Right lobe of liver (tissue), 4 donors: ENCODE measurements around the gene FNDC3A.

Source experiments
- POLR2A ChIP-seq: fragments of 450-650 bp; IDR thresholded peaks from one replicate; pipeline ENCODE4 v1.6.1; 2017; ENCODE audit warnings: antibody characterized with exemption, mild to moderate bottlenecking
- TF ChIP-seq, protein P1 (sequence below), 4 donors: fragments of 200-600 bp in 3 of 4; fragments of 450-650 bp in 1 of 4; IDR thresholded peaks; one replicate each; pipeline versions ENCODE4 v1.5.1 to v1.8.0; 2016 to 2022; ENCODE audit warnings: antibody characterized with exemption in 4 of 4, mild to moderate bottlenecking in 2 of 4
- donor health status: DM: no; HTN: no; CAD: no.
- donor health status: DM: no; HTN: no; CAD: no.
- donor health status: DM: no; HTN: yes; CAD: no.

DNA sequence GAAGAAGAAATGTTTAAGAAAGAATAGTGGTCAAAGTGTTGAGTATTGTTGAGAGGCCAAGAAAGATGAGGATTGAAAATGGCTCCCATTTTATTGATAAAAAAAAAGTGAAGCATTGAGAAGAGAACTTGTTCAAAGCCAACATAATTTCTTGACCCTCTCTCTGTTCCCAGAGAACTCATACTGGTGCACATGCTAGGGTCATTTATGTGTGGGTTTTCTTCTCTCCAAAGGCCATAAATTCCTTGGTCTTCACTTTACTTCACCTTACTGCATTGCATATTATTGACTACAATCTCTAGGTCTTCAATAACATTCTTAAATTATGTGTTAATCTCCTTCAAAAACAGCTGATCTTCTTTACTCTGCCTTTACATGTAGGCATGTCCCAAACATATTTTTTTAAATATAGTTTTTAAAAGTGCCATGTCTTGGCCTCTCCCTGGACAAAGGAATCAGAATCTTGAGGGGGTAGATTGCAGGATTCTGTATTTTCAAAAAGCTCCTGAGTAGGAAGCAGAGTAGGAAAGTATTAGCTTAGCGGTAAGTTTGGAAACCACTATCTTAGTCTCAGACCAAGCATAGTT lies 1.8 kb upstream of the FNDC3A start:
- TF ChIP-seq POLR2A: no peak
- TF ChIP-seq, protein P1, sequence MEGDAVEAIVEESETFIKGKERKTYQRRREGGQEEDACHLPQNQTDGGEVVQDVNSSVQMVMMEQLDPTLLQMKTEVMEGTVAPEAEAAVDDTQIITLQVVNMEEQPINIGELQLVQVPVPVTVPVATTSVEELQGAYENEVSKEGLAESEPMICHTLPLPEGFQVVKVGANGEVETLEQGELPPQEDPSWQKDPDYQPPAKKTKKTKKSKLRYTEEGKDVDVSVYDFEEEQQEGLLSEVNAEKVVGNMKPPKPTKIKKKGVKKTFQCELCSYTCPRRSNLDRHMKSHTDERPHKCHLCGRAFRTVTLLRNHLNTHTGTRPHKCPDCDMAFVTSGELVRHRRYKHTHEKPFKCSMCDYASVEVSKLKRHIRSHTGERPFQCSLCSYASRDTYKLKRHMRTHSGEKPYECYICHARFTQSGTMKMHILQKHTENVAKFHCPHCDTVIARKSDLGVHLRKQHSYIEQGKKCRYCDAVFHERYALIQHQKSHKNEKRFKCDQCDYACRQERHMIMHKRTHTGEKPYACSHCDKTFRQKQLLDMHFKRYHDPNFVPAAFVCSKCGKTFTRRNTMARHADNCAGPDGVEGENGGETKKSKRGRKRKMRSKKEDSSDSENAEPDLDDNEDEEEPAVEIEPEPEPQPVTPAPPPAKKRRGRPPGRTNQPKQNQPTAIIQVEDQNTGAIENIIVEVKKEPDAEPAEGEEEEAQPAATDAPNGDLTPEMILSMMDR (IDR thresholded peaks at IDR 0.05): no peak
